ENCODE results near the gene UBFD1. TPM values are rescaled to one million over a fixed set of nuclear protein-coding genes. Genes with fewer than 3 reads are reported as not detected.
"Not testable (repeated sequence)": the region's sequence is repeated elsewhere in the genome, so short reads cannot be mapped to it uniquely, and the experiment has no call there.

The UBFD1 gene
- total RNA-seq, 1 experiment from 2014 or later, result 120 TPM

- in situ Hi-C loops (cut with HindIII; ENCODE audit: low pct_unique_long_range_greater_than_20kb, low sequenced_read_pairs), result no loop called here
Observed at GRCh38 chr16:23523321-23523720, 34.2 kb upstream of the UBFD1 start.

GRCh38 chr16:23523876-23524385, 33.6 kb upstream of the UBFD1 start:
- in situ Hi-C loops (cut with HindIII; ENCODE audit: low pct_unique_long_range_greater_than_20kb, low sequenced_read_pairs), result no loop called here
- no peak for DNase-seq (ENCODE audit: low read depth)

More at GRCh38 chr16:23523321-23523720, 34.2 kb upstream of the UBFD1 start:
- DNase-seq (ENCODE audit: low read depth), result no peak

DNA sequence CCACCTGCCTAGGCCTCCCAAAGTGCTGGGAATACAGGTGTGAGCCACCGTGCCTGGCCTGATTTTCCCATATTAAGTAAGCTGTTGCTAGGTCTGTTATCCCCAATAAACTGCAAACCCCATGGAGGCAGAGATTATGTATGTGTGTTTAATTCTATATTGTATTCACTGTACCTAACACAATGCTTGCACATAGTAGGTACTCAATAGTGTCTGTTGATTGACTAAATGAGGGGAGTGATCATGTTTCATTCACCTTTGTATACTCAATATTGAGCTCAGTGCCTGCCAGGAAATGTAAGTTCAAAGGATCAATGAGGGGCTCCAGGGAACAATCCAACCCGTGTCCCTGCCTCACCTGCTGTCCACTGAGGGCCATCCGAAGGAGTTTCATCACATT, 32.6 kb upstream of the UBFD1 start:
- no peak for DNase-seq (ENCODE audit: low read depth)

GRCh38 chr16:23527961-23528643, 29.4 kb upstream of the UBFD1 start:
- DNase-seq (ENCODE audit: low read depth), result peak; percentile 75
- in situ Hi-C loops (cut with HindIII; ENCODE audit: low pct_unique_long_range_greater_than_20kb, low sequenced_read_pairs), result no loop called here

More for the DNA sequence above, 32.6 kb upstream of the UBFD1 start:
- in situ Hi-C loops (cut with HindIII; ENCODE audit: low pct_unique_long_range_greater_than_20kb, low sequenced_read_pairs), result no loop called here

- in situ Hi-C loops (cut with HindIII; ENCODE audit: low pct_unique_long_range_greater_than_20kb, low sequenced_read_pairs), result no loop called here
- no peak for DNase-seq (ENCODE audit: low read depth)
Observed at GRCh38 chr16:23528644-23529310, 28.8 kb upstream of the UBFD1 start.

GRCh38 chr16:23530062-23530461, 27.5 kb upstream of the UBFD1 start:
- DNase-seq (ENCODE audit: low read depth), result no peak
- in situ Hi-C loops (cut with HindIII; ENCODE audit: low pct_unique_long_range_greater_than_20kb, low sequenced_read_pairs), result no loop called here

- no peak for DNase-seq (ENCODE audit: low read depth)
- in situ Hi-C loops (cut with HindIII; ENCODE audit: low pct_unique_long_range_greater_than_20kb, low sequenced_read_pairs), result no loop called here
Observed at GRCh38 chr16:23532448-23532847, 25.1 kb upstream of the UBFD1 start.

DNA sequence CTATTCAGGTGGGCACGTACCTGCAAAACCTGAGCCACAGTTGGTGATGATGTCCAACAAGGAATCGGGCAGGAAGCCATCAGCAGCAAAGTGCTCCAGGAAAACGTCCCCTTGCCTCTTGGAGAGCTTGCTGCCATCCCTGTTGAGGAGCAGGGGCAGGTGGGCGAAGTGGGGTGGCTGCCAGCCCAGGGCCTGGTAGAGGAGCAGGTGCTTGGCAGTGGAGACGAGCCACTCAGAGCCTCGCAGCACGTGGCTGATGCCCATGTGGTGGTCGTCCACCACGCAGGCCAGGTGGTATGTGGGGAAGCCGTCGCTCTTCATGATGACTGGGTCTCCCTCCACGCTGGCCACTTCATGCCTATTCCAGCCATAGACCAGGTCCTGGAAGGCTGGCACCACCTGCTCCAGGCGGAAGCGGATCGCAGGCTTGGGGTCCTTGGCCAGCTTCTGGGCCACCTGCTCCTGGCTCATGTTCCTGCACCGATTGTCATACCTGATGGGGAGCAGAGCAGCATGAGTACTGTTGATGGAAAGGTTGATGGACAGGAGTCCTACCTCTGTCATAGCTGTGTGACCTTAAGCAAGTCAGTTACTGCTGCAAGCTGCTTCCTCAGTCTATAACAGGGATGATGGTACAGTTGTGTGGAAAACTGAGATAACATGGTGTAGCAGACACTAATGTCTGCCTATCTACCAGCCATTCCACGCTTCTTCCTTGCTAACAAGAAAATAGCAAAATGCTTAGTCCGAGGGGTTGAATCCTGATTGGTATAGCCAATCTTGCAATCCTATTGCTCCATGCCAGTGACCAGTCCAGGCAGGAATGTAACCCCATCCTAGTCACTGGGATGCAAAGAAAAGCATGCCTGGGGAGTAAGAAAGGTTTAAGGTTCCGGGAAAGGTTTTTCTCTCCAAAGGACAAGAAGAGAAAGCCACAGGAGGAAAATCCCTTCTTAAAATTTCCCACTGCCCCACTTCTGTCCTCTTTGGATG, 22.4 kb upstream of the UBFD1 start:
- in situ Hi-C loops (cut with HindIII; ENCODE audit: low pct_unique_long_range_greater_than_20kb, low sequenced_read_pairs), result no loop called here
- no peak for DNase-seq (ENCODE audit: low read depth)

- in situ Hi-C loops (cut with HindIII; ENCODE audit: low pct_unique_long_range_greater_than_20kb, low sequenced_read_pairs), result no loop called here
Observed at GRCh38 chr16:23535901-23536300, 21.6 kb upstream of the UBFD1 start.

DNA sequence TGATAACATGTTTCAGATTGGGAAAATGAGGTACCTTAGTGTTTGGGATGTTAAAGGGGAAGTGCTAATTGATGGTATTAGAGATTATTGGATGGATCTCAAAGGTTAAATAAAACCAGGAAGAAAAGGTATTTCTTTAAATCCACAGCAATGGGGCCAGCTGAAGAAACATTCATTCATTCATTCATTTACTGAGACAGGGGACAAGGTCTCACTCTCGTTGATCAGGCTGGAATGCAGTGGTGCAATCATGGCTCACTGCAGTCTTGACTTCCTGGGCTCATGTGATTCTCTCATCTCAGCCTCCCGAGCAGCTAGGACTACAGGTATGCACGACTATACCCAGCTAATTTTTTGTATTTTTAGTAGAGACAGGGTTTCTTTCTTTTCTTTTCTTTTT, 20.1 kb upstream of the UBFD1 start:
- in situ Hi-C loops (cut with HindIII; ENCODE audit: low pct_unique_long_range_greater_than_20kb, low sequenced_read_pairs), result no loop called here
- DNase-seq (ENCODE audit: low read depth), result no peak

More at GRCh38 chr16:23535901-23536300, 21.6 kb upstream of the UBFD1 start:
- DNase-seq (ENCODE audit: low read depth), result peak; percentile 69

DNA sequence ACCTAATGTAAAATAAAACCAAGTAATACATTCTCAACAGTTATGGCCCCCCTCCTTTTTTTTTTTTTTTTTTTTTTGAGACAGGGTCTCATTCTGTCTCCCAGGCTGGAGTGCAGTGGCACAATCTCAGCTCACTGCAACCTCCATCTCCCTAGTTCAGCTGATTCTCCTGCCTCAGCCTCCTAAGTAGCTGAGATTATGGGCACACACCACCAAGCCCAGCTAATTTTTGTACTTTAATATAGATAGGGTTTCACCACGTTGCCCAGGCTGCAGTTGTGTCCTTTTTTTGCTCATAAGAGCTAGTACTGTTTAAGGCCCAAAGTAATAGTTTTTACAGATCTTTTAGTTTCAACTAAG, 18.6 kb upstream of the UBFD1 start:
- no peak for DNase-seq (ENCODE audit: low read depth)
- in situ Hi-C loops (cut with HindIII; ENCODE audit: low pct_unique_long_range_greater_than_20kb, low sequenced_read_pairs), result no loop called here

DNA sequence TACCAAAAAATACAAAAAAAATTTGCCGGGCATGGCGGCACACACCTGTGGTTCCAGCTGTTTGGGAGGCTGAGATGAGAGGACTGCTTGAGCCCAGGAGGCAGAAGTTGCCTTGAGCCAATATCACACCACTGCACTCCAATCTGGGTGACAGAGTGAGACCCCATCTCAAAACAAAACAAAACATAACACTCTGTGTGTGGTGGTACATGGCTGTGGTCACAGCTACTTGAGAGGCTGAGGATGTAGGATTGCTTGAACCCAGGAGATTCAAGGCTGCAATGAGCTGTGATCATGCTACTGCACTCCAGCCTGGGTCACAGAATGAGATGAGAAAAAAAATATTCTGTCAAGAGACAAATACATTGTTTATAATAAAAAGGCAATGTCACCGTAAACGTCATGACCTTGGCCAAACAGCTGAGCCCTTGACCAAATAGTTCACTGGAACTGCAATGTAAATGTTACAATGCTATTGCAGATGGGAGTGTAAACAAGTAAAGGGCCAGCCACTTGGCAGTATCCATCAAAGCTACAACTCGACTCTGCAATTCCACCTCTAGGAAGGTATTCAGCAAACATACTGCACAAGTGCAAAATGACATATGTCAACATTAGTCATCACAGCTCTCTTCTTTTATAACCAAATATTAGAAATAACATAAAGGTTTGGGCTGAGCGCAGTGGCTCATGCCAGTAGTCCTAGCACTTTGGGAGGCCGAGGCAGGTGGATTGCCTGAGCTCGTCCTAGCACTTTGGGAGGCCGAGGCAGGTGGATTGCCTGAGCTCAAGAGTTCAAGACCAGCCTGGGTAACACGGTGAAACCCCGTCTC, 17.3 kb upstream of the UBFD1 start:
- DNase-seq (ENCODE audit: low read depth), result no peak
- in situ Hi-C loops (cut with HindIII; ENCODE audit: low pct_unique_long_range_greater_than_20kb, low sequenced_read_pairs), result no loop called here

DNA sequence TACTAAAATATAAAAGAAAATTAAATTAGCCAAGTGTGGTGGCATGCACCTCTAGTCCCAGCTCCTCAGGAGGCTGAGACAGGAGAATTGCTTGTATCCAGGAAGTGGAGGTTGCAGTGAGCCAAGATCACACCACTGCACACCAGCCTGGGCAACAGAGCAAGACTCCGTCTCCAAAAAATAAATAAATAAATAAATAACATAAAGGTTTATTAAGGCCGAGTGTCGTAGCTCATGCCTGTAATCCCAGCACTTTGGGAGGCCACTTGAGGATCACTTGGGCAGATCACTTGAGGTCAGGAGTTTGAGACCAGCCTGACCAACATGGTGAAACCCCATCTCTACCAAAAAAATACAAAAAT, 16.7 kb upstream of the UBFD1 start:
- DNase-seq (ENCODE audit: low read depth); in situ Hi-C loops (cut with HindIII; ENCODE audit: low pct_unique_long_range_greater_than_20kb, low sequenced_read_pairs): not testable (repeated sequence)

DNA sequence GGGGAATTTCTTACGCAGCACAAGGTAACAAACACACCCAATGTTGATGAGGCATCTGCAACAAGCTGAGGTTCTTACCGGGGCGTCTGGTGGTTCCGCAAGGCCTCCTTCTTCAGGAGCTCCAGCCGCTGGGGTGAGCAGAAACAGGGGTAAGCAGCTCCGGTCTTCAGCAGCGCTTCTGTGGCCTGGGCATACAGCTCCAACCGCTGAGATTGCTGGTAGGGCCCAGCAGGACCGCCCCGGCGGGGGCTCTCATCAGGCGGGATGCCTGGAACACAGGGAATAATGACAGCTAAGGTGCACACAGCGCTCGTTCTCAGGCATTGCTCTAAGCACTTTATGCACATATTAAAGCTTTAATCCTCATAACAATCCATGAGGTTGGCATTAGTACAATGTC, 13.1 kb upstream of the UBFD1 start:
- in situ Hi-C loops (cut with HindIII; ENCODE audit: low pct_unique_long_range_greater_than_20kb, low sequenced_read_pairs), result no loop called here
- DNase-seq (ENCODE audit: low read depth), result no peak

DNA sequence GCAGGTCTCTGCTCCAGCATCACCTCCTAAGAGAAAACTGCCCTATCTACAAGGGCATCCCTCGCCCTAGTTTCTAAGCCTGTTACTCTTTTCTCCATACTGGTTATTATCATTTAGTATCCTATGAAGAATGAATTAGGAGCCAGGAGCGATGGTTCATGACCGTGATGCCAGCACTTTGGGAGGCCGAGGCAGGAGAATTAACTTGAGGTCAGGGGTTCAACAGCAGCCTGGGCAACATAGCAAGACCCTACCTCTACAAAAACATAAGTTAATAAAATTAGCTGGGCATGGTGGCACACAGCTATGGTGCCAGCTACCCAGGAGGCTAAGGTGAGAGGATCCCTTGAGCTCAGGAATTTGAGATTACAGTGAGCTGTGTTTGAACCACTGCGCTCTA, 7.6 kb upstream of the UBFD1 start:
- no peak for DNase-seq (ENCODE audit: low read depth)
- in situ Hi-C loops (cut with HindIII; ENCODE audit: low pct_unique_long_range_greater_than_20kb, low sequenced_read_pairs), result no loop called here

GRCh38 chr16:23552161-23552560, 5.4 kb upstream of the UBFD1 start:
- no peak for DNase-seq (ENCODE audit: low read depth)
- in situ Hi-C loops (cut with HindIII; ENCODE audit: low pct_unique_long_range_greater_than_20kb, low sequenced_read_pairs), result no loop called here

GRCh38 chr16:23554536-23554935, 3.0 kb upstream of the UBFD1 start:
- in situ Hi-C loops (cut with HindIII; ENCODE audit: low pct_unique_long_range_greater_than_20kb, low sequenced_read_pairs), result no loop called here
- DNase-seq (ENCODE audit: low read depth), result no peak

Measured in Caki2 (cell line).